H9 (cell line): ENCODE measurements around the gene LAMC1. TPM values are rescaled to one million over a fixed set of nuclear protein-coding genes. Genes with fewer than 3 reads are reported as not detected.

ENCODE experiments used
- DNase-seq: peaks from one replicate; pipeline ENCODE4 v3.0.0-alpha.2; 2017
- H2AFZ ChIP-seq: one replicate; pipeline ENCODE4 v1.6.1; 2013; ENCODE audit warnings: mild to moderate bottlenecking, low read length, control low read depth, moderate library complexity
- H2AK5ac ChIP-seq: 2 replicates; pipeline ENCODE4 v1.6.1; 2013; ENCODE audit warnings: low read length, control low read depth, mixed read lengths; ENCODE audit not compliant: insufficient read length
- H2BK120ac ChIP-seq: one replicate; pipeline ENCODE4 v1.6.1; 2013; ENCODE audit warnings: low read depth, mild to moderate bottlenecking, low read length, control low read depth, inconsistent platforms; ENCODE audit not compliant: poor library complexity, severe bottlenecking
- H2BK12ac ChIP-seq: 2 replicates; pipeline ENCODE4 v1.6.1; 2013; ENCODE audit warnings: low read length, control low read depth, mixed read lengths, low read depth; ENCODE audit not compliant: insufficient read length
- H2BK15ac ChIP-seq: 2 replicates; pipeline ENCODE4 v1.6.1; 2013; ENCODE audit warnings: low read depth, low read length, control low read depth
- H2BK20ac ChIP-seq: one replicate; pipeline ENCODE4 v1.6.1; 2013; ENCODE audit warnings: low read depth, mild to moderate bottlenecking, low read length, control low read depth, inconsistent platforms; ENCODE audit not compliant: poor library complexity, severe bottlenecking
- H2BK5ac ChIP-seq: 2 replicates; pipeline ENCODE4 v1.6.1; 2013; ENCODE audit warnings: low read length, control low read depth, mixed read lengths; ENCODE audit not compliant: insufficient read length
- H3K14ac ChIP-seq: 2 replicates; pipeline ENCODE4 v1.6.1; 2013; ENCODE audit warnings: low read length, control low read depth; ENCODE audit not compliant: insufficient read depth
- H3K18ac ChIP-seq: 2 replicates; pipeline ENCODE4 v1.6.1; 2013; ENCODE audit warnings: low read depth, mild to moderate bottlenecking, mixed read lengths, low read length, control low read depth; ENCODE audit not compliant: insufficient read length
- H3K23ac ChIP-seq: 2 replicates; pipeline ENCODE4 v1.6.1; 2013; ENCODE audit warnings: low read length, control low read depth, mixed read lengths, low read depth; ENCODE audit not compliant: insufficient read length
- H3K23me2 ChIP-seq: 2 replicates; pipeline ENCODE4 v1.6.1; 2013; ENCODE audit warnings: low read depth, mild to moderate bottlenecking, mixed read lengths, low read length, control low read depth; ENCODE audit not compliant: insufficient read length, poor library complexity, severe bottlenecking
- H3K27ac ChIP-seq: 2 replicates; pipeline ENCODE4 v1.5.1; 2013; ENCODE audit warnings: low read length, control low read depth, mixed read lengths, low read depth; ENCODE audit not compliant: insufficient read length
- H3K27me3 ChIP-seq: 2 replicates; pipeline ENCODE4 v1.6.1; 2013; ENCODE audit warnings: low read length, control low read depth, inconsistent platforms; ENCODE audit not compliant: insufficient read depth
- H3K4ac ChIP-seq: 2 replicates; pipeline ENCODE4 v1.6.1; 2013; ENCODE audit warnings: low read depth, mild to moderate bottlenecking, control low read depth, inconsistent platforms, low read length, moderate library complexity
- H3K4me1 ChIP-seq: 2 replicates; pipeline ENCODE4 v1.6.1; 2013; ENCODE audit warnings: low read length, control low read depth, inconsistent platforms; ENCODE audit not compliant: insufficient read depth
- H3K4me2 ChIP-seq: 2 replicates; pipeline ENCODE4 v1.6.1; 2013; ENCODE audit warnings: low read length, control low read depth, mixed read lengths; ENCODE audit not compliant: insufficient read length, insufficient read depth
- H3K56ac ChIP-seq: 2 replicates; pipeline ENCODE4 v1.6.1; 2013; ENCODE audit warnings: low read depth, mild to moderate bottlenecking, mixed read lengths, low read length, control low read depth; ENCODE audit not compliant: insufficient read length
- H3K79me1 ChIP-seq: 2 replicates; pipeline ENCODE4 v1.6.1; 2013; ENCODE audit warnings: low read depth, mild to moderate bottlenecking, moderate library complexity, low read length, control low read depth, inconsistent platforms; ENCODE audit not compliant: insufficient read depth, poor library complexity, severe bottlenecking
- H3K79me2 ChIP-seq: 2 replicates; pipeline ENCODE4 v1.6.1; 2013; ENCODE audit warnings: low read length, control low read depth, inconsistent platforms; ENCODE audit not compliant: insufficient read depth
- H3K9ac ChIP-seq: 2 replicates; pipeline ENCODE4 v1.6.1; 2013; ENCODE audit warnings: low read length, control low read depth, mixed read lengths; ENCODE audit not compliant: insufficient read length; ENCODE audit errors: extremely low read depth
- H3K9me3 ChIP-seq: one replicate; pipeline ENCODE4 v1.6.1; 2013; ENCODE audit warnings: low read depth, low read length, inconsistent platforms; ENCODE audit not compliant: control insufficient read depth
- H3T11ph ChIP-seq: one replicate; pipeline ENCODE4 v1.6.1; 2013; ENCODE audit warnings: mild to moderate bottlenecking, low read length, control low read depth, inconsistent platforms
- H4K20me1 ChIP-seq: one replicate; pipeline ENCODE4 v1.6.1; 2013; ENCODE audit not compliant: control insufficient read depth, insufficient read length, insufficient read depth
- H4K5ac ChIP-seq: 2 replicates; pipeline ENCODE4 v1.6.1; 2013; ENCODE audit warnings: low read depth, mild to moderate bottlenecking, mixed read lengths, low read length, control low read depth; ENCODE audit not compliant: insufficient read length
- H4K8ac ChIP-seq: replicated peaks from 2 replicates; pipeline ENCODE4 v1.6.1; 2013; ENCODE audit warnings: low read length, control low read depth, mixed read lengths, low read depth; ENCODE audit not compliant: insufficient read length
- H4K91ac ChIP-seq: 2 replicates; pipeline ENCODE4 v1.6.1; 2013; ENCODE audit warnings: low read depth, mild to moderate bottlenecking, moderate library complexity, mixed read lengths, low read length, control low read depth; ENCODE audit not compliant: insufficient read length
- H3K27ac Mint-ChIP-seq, 3 experiments: 2 replicates in 2 of 3; 3 replicates in 1 of 3; pipeline ENCODE4 v1.8.0; 2020 to 2021; ENCODE audit warnings: mixed read lengths in 3 of 3, mild to moderate bottlenecking in 1 of 3, moderate library complexity in 1 of 3
- H3K27me3 Mint-ChIP-seq: 2 replicates; pipeline ENCODE4 v1.8.0; 2021; ENCODE audit warnings: low read depth, mild to moderate bottlenecking, moderate library complexity, mixed read lengths
- H3K36me3 Mint-ChIP-seq, 3 experiments: 2 replicates in 2 of 3; 3 replicates in 1 of 3; pipeline ENCODE4 v1.8.0; 2020 to 2021; ENCODE audit warnings: low read depth in 3 of 3, mixed read lengths in 3 of 3; ENCODE audit not compliant: insufficient read depth in 1 of 3
- H3K4me1 Mint-ChIP-seq, 2 experiments: 2 replicates each; pipeline ENCODE4 v1.8.0; 2020; ENCODE audit warnings: mixed read lengths in 2 of 2
- H3K4me3 Mint-ChIP-seq, 2 experiments: 2 replicates in 1 of 2; 3 replicates in 1 of 2; pipeline ENCODE4 v1.8.0; 2020 to 2021; ENCODE audit warnings: mild to moderate bottlenecking in 2 of 2, mixed read lengths in 2 of 2, moderate library complexity in 1 of 2
- H3K9me3 Mint-ChIP-seq, 2 experiments: 2 replicates in 1 of 2; 3 replicates in 1 of 2; pipeline ENCODE4 v1.8.0; 2020; ENCODE audit warnings: mild to moderate bottlenecking in 2 of 2, mixed read lengths in 2 of 2, moderate library complexity in 1 of 2
- WGBS: extraction: QIAGEN DNeasy Blood & Tissue Kit; methylation state at CpG from one replicate; pipeline ENCODE4 v1.1.7; 2013; ENCODE audit warnings: missing lambda C conversion rate, low lambda C conversion rate, mixed read lengths; ENCODE audit not compliant: insufficient read length; ENCODE audit errors: extremely low coverage; 5-methylcytosine and 5-hydroxymethylcytosine counted together
- total RNA-seq: library from RNA; stranded (reverse); gene quantifications from 2 replicates; pipeline ENCODE4 v1.2.1, GENCODE V29; 2021
- TF ChIP-seq, protein P1 (sequence below): fragments of 200-600 bp; sonication (generic); conservative IDR thresholded peaks from 3 replicates; pipeline ENCODE4 v1.8.0; 2021; ENCODE audit warnings: antibody characterized with exemption, mild to moderate bottlenecking

Gene LAMC1
- total RNA-seq, 1 experiment from 2014 or later: 96.2 TPM

DNA sequence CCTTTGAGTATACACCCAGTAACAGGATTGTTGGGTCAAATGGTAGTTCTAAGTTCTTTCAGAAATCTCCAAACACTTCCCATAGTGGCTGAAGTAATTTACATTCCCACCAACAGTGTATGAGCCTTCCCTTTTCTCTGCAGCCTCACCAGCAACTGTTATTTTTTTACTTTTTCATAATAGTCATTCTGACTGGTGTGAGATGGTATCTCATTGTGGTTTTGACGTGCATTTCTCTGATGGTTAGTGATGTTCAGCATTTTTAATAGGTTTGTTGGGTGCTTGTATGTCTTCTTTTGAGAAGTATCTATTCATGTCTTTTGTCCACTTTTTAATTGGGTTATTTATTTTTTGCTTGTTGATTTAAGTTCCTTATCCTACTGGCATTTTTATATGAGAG lies 26.4 kb upstream of the LAMC1 start:
- no peak overlapping the region for H2BK120ac ChIP-seq
- H3K56ac ChIP-seq: no peak overlapping the region
- no peak overlapping the region for H3K4ac ChIP-seq
- H3K9ac ChIP-seq: no peak overlapping the region
- H4K5ac ChIP-seq: no peak overlapping the region
- H4K20me1 ChIP-seq: no peaks in the 10 kb centered on the region
- H3K4me1 ChIP-seq: no peaks in the 10 kb centered on the region
- no peaks in the 10 kb centered on the region for H3K27me3 Mint-ChIP-seq
- no peak overlapping the region for H2BK5ac ChIP-seq
- H2AK5ac ChIP-seq: no peak overlapping the region
- no peak overlapping the region for H3K23ac ChIP-seq
- no peak overlapping the region for H3T11ph ChIP-seq
- no peaks in the 10 kb centered on the region for H3K4me1 Mint-ChIP-seq
- H3K36me3 Mint-ChIP-seq: no peaks in the 10 kb centered on the region
- no peak overlapping the region for H3K27ac ChIP-seq
- no peak overlapping the region for H3K4me3 Mint-ChIP-seq
- H3K9me3 Mint-ChIP-seq: no peaks in the 10 kb centered on the region
- no peak overlapping the region for H3K14ac ChIP-seq
- no peak overlapping the region for H3K18ac ChIP-seq
- no peak overlapping the region for H4K91ac ChIP-seq
- no CpG with 5 or more reads among the region's 1 CpG for WGBS
- H3K4me2 ChIP-seq: no peak overlapping the region
- no peaks in the 10 kb centered on the region for H3K79me2 ChIP-seq
- H2AFZ ChIP-seq: no peak overlapping the region
- no peak overlapping the region for H4K8ac ChIP-seq
- H2BK12ac ChIP-seq: no peak overlapping the region
- H2BK20ac ChIP-seq: no peak overlapping the region
- no peaks in the 10 kb centered on the region for H3K23me2 ChIP-seq
- H3K79me1 ChIP-seq: no peaks in the 10 kb centered on the region
- no peaks in the 10 kb centered on the region for H3K27me3 ChIP-seq
- H2BK15ac ChIP-seq: no peak overlapping the region
- DNase-seq: no peak
- TF ChIP-seq, protein P1, sequence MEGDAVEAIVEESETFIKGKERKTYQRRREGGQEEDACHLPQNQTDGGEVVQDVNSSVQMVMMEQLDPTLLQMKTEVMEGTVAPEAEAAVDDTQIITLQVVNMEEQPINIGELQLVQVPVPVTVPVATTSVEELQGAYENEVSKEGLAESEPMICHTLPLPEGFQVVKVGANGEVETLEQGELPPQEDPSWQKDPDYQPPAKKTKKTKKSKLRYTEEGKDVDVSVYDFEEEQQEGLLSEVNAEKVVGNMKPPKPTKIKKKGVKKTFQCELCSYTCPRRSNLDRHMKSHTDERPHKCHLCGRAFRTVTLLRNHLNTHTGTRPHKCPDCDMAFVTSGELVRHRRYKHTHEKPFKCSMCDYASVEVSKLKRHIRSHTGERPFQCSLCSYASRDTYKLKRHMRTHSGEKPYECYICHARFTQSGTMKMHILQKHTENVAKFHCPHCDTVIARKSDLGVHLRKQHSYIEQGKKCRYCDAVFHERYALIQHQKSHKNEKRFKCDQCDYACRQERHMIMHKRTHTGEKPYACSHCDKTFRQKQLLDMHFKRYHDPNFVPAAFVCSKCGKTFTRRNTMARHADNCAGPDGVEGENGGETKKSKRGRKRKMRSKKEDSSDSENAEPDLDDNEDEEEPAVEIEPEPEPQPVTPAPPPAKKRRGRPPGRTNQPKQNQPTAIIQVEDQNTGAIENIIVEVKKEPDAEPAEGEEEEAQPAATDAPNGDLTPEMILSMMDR: no peak
- no peaks in the 10 kb centered on the region for H3K9me3 ChIP-seq
- no peak overlapping the region for H3K27ac Mint-ChIP-seq
